Metanephros (tissue), 2 donors: ENCODE measurements around the gene GTF2IRD2. TPM values are rescaled to one million over a fixed set of nuclear protein-coding genes. Genes with fewer than 3 reads are reported as not detected.

Experiments used
- small RNA-seq: library from RNA; depleted of rRNA; stranded (forward); fragments of <200 nt; gene quantifications from one replicate; pipeline ENCODE3, GENCODE V24; 2014; ENCODE audit warnings: low replicate concordance
- total RNA-seq: library from RNA; depleted of rRNA; stranded (reverse); fragments of >200 nt; gene quantifications from one replicate; pipeline ENCODE4 v1.2.3, GENCODE V29; 2014

Gene GTF2IRD2
- total RNA-seq: 18.9 TPM

GRCh38 chr7:74850833-74851721 is at the start of gene GTF2IRD2:
Gene GTF2IRD2 (minus strand): TSS chr7:74851605. CDS start chr7:74836378, 15,227 bp downstream.

GRCh38 chr7:74773760-74774750 is 77.3 kb downstream of the GTF2IRD2 start, which contains the start of gene NCF1:
Gene NCF1 (plus strand): TSS chr7:74774011. CDS start chr7:74774032, 21 bp downstream.

Small RNAs within 50 kb of the gene (small RNA-seq; reads per million reads assigned to genes)
- not detected for gene RF00019

Other genes with a start within 250 kb of the GTF2IRD2 start
- 285 TPM for gene GTF2I, start 193.9 kb downstream of the GTF2IRD2 start, total RNA-seq
- 6.5 TPM for gene NCF1, start 77.6 kb downstream of the GTF2IRD2 start, total RNA-seq
- gene CASTOR2, start 113.1 kb upstream of the GTF2IRD2 start, total RNA-seq: 24.0 TPM
- 38.6 TPM for gene RCC1L, start 222.2 kb upstream of the GTF2IRD2 start, total RNA-seq
- 74.6 TPM for gene GTF2IRD2B, start 241.0 kb upstream of the GTF2IRD2 start, total RNA-seq